SU-DHL-6 (cell line): Measurements from ENCODE around the gene PRDM16.

Experiments used
- H2AFZ ChIP-seq: fragments of 200-600 bp; sonication (generic); 2 replicates; pipeline ENCODE4 v1.6.1; 2014; ENCODE audit warnings: low read depth, mild to moderate bottlenecking, moderate library complexity, mixed read lengths, antibody characterized with exemption, low read length; ENCODE audit not compliant: severe bottlenecking
- H3F3A ChIP-seq: fragments of 200-600 bp; shearing (Covaris generic); 2 replicates; pipeline ENCODE4 v1.6.0; 2016; ENCODE audit warnings: antibody characterized with exemption, mild to moderate bottlenecking; ENCODE audit not compliant: insufficient read depth
- H3K27ac ChIP-seq: fragments of 200-600 bp; sonication (generic); 2 replicates; pipeline ENCODE4 v1.5.1; 2016; ENCODE audit warnings: low read depth, mild to moderate bottlenecking, low read length, moderate library complexity, mixed read lengths
- H3K27me3 ChIP-seq: fragments of 200-600 bp; sonication (generic), shearing (Covaris generic); 2 replicates; pipeline ENCODE4 v1.6.0; 2014; ENCODE audit warnings: mild to moderate bottlenecking, low read length
- H3K36me3 ChIP-seq: fragments of 200-600 bp; sonication (generic); 2 replicates; pipeline ENCODE4 v1.6.1; 2014; ENCODE audit warnings: mild to moderate bottlenecking, low read length, mixed read lengths
- H3K4me2 ChIP-seq: fragments of 300-600, 200-600 bp; shearing (Covaris generic), sonication (generic); 2 replicates; pipeline ENCODE4 v1.6.0; 2014; ENCODE audit warnings: low read length, low read depth, mild to moderate bottlenecking; ENCODE audit not compliant: poor library complexity, severe bottlenecking
- H3K4me3 ChIP-seq: fragments of 200-600 bp; sonication (generic); 2 replicates; pipeline ENCODE4 v1.5.1; 2014; ENCODE audit warnings: antibody characterized with exemption, low read length, mild to moderate bottlenecking, mixed read lengths; ENCODE audit not compliant: insufficient read depth, poor library complexity, severe bottlenecking
- H3K79me2 ChIP-seq: fragments of 200-600 bp; sonication (generic); 2 replicates; pipeline ENCODE4 v1.6.1; 2014; ENCODE audit warnings: mild to moderate bottlenecking, low read length, moderate library complexity; ENCODE audit not compliant: insufficient read depth
- H3K9ac ChIP-seq: fragments of 200-600 bp; sonication (generic); 2 replicates; pipeline ENCODE4 v1.7.0; 2014; ENCODE audit warnings: mild to moderate bottlenecking, low read length
- H3K9me2 ChIP-seq: fragments of 200-600 bp; sonication (generic); replicated peaks from 2 replicates; pipeline ENCODE4 v1.6.1; 2014; ENCODE audit warnings: low read length; ENCODE audit not compliant: insufficient read depth
- H3K9me3 ChIP-seq: fragments of 200-600 bp; sonication (generic); 2 replicates; pipeline ENCODE4 v1.6.1; 2014; ENCODE audit warnings: low read length, mixed read lengths; ENCODE audit not compliant: insufficient read depth
- H4K20me1 ChIP-seq: fragments of 200-600 bp; sonication (generic); 2 replicates; pipeline ENCODE4 v1.6.1; 2014; ENCODE audit warnings: low read depth, mild to moderate bottlenecking, antibody characterized with exemption, low read length, moderate library complexity, mixed read lengths
- CTCF ChIP-seq: fragments of 200-600 bp; sonication (generic); IDR thresholded peaks from one replicate; pipeline ENCODE4 v1.5.1; 2017; ENCODE audit warnings: antibody characterized with exemption, mild to moderate bottlenecking, low read length, moderate library complexity; ENCODE audit not compliant: insufficient read depth, poor library complexity, severe bottlenecking
- EZH2phosphoT487 ChIP-seq: fragments of 200-600 bp; sonication (generic), shearing (Covaris generic); conservative IDR thresholded peaks from 2 replicates; pipeline ENCODE4 v1.6.1; 2018; ENCODE audit warnings: mild to moderate bottlenecking, antibody characterized with exemption, low read length, moderate library complexity, mixed read lengths

The PRDM16 gene

GRCh38 chr1:3469849-3470649, 401.0 kb downstream of the PRDM16 start:
- Histone ChIP-seq H3K27ac (no peak overlapping the region), H3K9ac (no peak overlapping the region), H2AFZ (no peak overlapping the region), H3F3A (no peaks in the 10 kb centered on the region), H4K20me1 (no peaks in the 10 kb centered on the region), H3K9me3 (no peaks in the 10 kb centered on the region), H3K36me3 (no peaks in the 10 kb centered on the region), H3K27me3 (no peaks in the 10 kb centered on the region), H3K4me3 (no peak overlapping the region), H3K9me2 (no peaks in the 10 kb centered on the region), H3K79me2 (no peaks in the 10 kb centered on the region), H3K4me2 (no peak overlapping the region)
- TF ChIP-seq CTCF (no peak), EZH2phosphoT487 (no peak)

GRCh38 chr1:3470650-3471355, 401.8 kb downstream of the PRDM16 start:
- Histone ChIP-seq H3K79me2 (no peaks in the 10 kb centered on the region), H3K9me3 (no peaks in the 10 kb centered on the region), H3K9ac (no peak overlapping the region), H4K20me1 (no peaks in the 10 kb centered on the region), H2AFZ (no peak overlapping the region), H3F3A (no peaks in the 10 kb centered on the region), H3K4me2 (no peak overlapping the region), H3K9me2 (no peaks in the 10 kb centered on the region), H3K36me3 (no peaks in the 10 kb centered on the region), H3K27ac (no peak overlapping the region), H3K27me3 (no peaks in the 10 kb centered on the region), H3K4me3 (no peak overlapping the region)
- TF ChIP-seq CTCF (no peak), EZH2phosphoT487 (no peak)

DNA sequence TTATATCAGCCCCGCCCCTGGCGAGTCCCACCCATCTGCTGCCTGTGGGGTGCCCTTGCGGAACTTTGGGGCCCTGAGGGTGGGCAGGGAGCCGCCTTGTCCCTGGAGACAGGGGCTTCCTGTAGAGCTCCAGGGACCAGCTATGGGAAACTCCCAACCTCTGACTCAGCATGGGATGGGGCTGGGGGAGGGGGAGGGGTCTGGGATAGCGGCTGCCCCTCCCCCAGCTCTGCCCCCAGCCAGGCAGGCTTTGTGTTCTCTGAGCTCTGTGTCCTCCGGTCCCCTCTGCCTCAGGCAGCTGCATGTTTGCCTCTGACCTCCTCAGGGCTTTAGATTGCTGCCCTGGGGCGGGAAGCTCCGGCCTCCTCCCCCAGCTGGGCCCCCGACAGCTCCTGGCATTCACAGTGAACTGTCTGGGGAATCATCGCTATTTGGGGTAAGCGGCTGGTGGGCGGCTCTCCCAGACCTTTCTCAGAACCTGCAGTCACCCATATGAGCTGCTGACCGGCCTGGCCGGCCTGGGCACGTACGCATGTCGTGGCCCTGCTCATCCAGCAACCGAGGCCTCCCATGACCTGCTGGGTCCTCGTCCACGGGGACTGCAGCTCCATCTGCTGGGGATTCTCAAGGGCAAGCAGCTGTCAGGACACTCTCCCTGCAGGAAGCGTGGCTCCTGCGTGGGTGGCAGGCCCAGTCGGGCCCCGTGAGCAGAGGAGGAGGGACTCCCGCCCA, 402.5 kb downstream of the PRDM16 start:
- no peak overlapping the region for H3K9ac ChIP-seq
- no peak for TF ChIP-seq EZH2phosphoT487
- TF ChIP-seq CTCF, result no peak
- H3K4me3 ChIP-seq, result no peak overlapping the region
- H3K27me3 ChIP-seq, result no peaks in the 10 kb centered on the region
- H3K9me2 ChIP-seq, result no peaks in the 10 kb centered on the region
- H3K27ac ChIP-seq, result no peak overlapping the region
- H3K36me3 ChIP-seq, result no peaks in the 10 kb centered on the region
- no peaks in the 10 kb centered on the region for H3K79me2 ChIP-seq
- H4K20me1 ChIP-seq, result no peaks in the 10 kb centered on the region
- no peaks in the 10 kb centered on the region for H3K9me3 ChIP-seq
- H3F3A ChIP-seq, result no peaks in the 10 kb centered on the region
- H3K4me2 ChIP-seq, result no peak overlapping the region
- H2AFZ ChIP-seq, result no peak overlapping the region
